Fibroblast of the aortic adventitia (primary cell): ENCODE data around the gene KLK11. TPM values are rescaled to one million over a fixed set of nuclear protein-coding genes. Genes with fewer than 3 reads are reported as not detected.

ENCODE experiments used
- DNase-seq: peaks from one replicate; pipeline ENCODE4 v3.0.0-alpha.2; 2010; ENCODE audit warnings: low read depth
- H3K4me3 ChIP-seq: 2 replicates; pipeline ENCODE4 v1.5.1; 2011; ENCODE audit warnings: low read depth, mild to moderate bottlenecking, control low read depth, low read length, moderate library complexity
- CTCF ChIP-seq: IDR thresholded peaks from 2 replicates; pipeline ENCODE4 v1.5.1; 2011; ENCODE audit warnings: mild to moderate bottlenecking, low read length, control low read depth, inconsistent platforms; ENCODE audit not compliant: insufficient read depth
- total RNA-seq: library from RNA; depleted of rRNA; stranded (reverse); fragments of >200 nt; gene quantifications from 2 replicates; pipeline ENCODE4 v1.2.3, GENCODE V29; 2012; ENCODE audit warnings: low replicate concordance

The KLK11 gene
- total RNA-seq: not detected in 2 replicates

GRCh38 chr19:51026554-51026831 is at the start of gene KLK11:
TSS of gene KLK11 (minus strand) at chr19:51026616. CDS start at chr19:51025631, 985 bp downstream.
- DNase-seq: no peak
- no peak within 1 kb of the TSS for H3K4me3 ChIP-seq
- no peak for TF ChIP-seq CTCF

- DNase-seq: no peak
- no peak overlapping the region for H3K4me3 ChIP-seq
- TF ChIP-seq CTCF: no peak
Observed at GRCh38 chr19:51075998-51076397, 49.6 kb upstream of the KLK11 start.

- TF ChIP-seq CTCF: no peak
- no peak overlapping the region for H3K4me3 ChIP-seq
- no peak for DNase-seq
Observed at GRCh38 chr19:51071095-51071405, 44.6 kb upstream of the KLK11 start.

- no peak for TF ChIP-seq CTCF
- H3K4me3 ChIP-seq: no peak overlapping the region
- DNase-seq: no peak
Observed at GRCh38 chr19:51070334-51071094, 44.1 kb upstream of the KLK11 start.

- no peak overlapping the region for H3K4me3 ChIP-seq
- no peak for DNase-seq
- TF ChIP-seq CTCF: no peak
Observed at GRCh38 chr19:51066393-51067186, 40.2 kb upstream of the KLK11 start.

GRCh38 chr19:51065221-51065960 is 39.0 kb upstream of the KLK11 start:
- DNase-seq: no peak
- TF ChIP-seq CTCF: no peak
- H3K4me3 ChIP-seq: peak overlapping the region; percentile 28
